HT1080 (cell line): ENCODE measurements around the gene PIWIL4. TPM values are rescaled to one million over a fixed set of nuclear protein-coding genes. Genes with fewer than 3 reads are reported as not detected.
A peak's percentile ranks its signal among the peaks of the same experiment; 100 is the strongest.

Source experiments
- DNase-seq: peaks from one replicate; pipeline ENCODE4 v3.0.0-alpha.2; 2015; ENCODE audit warnings: low read depth
- polyA plus RNA-seq, 2 experiments: library from polyadenylated mRNA; depleted of rRNA; stranded (reverse); fragments of >200 nt; gene quantifications; 2 replicates each; pipeline ENCODE4 v1.2.3, GENCODE V29; 2015
- total RNA-seq: library from RNA; depleted of rRNA; stranded (reverse); fragments of >200 nt; shearing (Covaris generic); gene quantifications from 2 replicates; pipeline ENCODE4 v1.2.3, GENCODE V29; 2014; rRNA removed

The PIWIL4 gene
- total RNA-seq = 0.03 and 0.43 TPM in 2 replicates
- 0.12 TPM in 1 of 2 replicates, not detected in the other for polyA plus RNA-seq (2015; cell fraction: cytosol; rRNA removed)
- 0.86 and 1.6 TPM in 2 replicates for polyA plus RNA-seq (2015; cell fraction: nucleus; rRNA removed)

DNA sequence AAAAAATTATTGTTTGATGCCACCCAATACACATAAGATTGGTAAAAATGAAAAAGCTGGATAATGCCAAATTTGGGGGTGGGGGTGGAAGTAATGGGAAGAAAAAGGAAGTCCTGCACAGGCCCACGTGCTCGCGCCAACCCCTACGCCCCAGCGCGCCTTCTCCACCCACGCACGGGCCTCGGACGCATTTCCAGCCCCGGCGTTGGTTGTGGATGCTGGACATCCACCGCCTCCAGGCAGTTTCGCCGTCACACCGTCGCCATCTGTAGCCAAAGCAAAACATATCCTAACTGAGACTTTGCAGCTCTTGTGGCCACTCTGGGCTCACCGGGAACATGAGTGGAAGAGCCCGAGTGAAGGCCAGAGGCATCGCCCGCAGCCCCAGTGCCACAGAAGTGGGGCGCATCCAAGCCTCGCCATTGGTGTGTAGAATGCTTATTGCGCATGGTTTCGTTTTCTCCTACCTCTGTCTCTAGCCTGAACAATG, at the start of gene PIWIL4:
Gene PIWIL4 (plus strand): TSS at position 188 of the 490 bp plus-strand sequence. CDS start 151 bp downstream, at position 339.
- no peak for DNase-seq

DNA sequence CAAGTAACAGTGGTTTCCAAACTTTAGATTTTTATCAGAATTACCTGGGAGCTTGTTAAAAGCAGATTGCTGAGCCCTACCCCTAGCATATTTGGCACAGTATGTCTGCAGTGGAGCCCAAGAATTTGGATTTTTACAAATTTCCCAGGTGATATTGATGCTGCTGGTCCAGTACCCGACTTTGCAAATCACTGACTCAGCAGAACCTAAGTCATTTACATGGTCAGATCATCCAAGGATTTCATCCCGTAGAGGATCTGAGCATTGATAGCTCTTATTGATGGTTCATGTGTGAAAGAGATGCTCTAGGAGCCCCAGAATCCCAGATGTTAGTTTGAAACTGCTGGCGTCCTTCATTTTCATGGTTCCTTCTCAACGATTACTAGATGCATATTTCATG, 48.9 kb upstream of the PIWIL4 start:
- DNase-seq = no peak

- no peak for DNase-seq
Observed at GRCh38 chr11:94519478-94520084, 47.6 kb upstream of the PIWIL4 start.

- no peak for DNase-seq
Observed at GRCh38 chr11:94521684-94522083, 45.5 kb upstream of the PIWIL4 start.

- DNase-seq = no peak
Observed at GRCh38 chr11:94524341-94524740, 42.8 kb upstream of the PIWIL4 start.

DNA sequence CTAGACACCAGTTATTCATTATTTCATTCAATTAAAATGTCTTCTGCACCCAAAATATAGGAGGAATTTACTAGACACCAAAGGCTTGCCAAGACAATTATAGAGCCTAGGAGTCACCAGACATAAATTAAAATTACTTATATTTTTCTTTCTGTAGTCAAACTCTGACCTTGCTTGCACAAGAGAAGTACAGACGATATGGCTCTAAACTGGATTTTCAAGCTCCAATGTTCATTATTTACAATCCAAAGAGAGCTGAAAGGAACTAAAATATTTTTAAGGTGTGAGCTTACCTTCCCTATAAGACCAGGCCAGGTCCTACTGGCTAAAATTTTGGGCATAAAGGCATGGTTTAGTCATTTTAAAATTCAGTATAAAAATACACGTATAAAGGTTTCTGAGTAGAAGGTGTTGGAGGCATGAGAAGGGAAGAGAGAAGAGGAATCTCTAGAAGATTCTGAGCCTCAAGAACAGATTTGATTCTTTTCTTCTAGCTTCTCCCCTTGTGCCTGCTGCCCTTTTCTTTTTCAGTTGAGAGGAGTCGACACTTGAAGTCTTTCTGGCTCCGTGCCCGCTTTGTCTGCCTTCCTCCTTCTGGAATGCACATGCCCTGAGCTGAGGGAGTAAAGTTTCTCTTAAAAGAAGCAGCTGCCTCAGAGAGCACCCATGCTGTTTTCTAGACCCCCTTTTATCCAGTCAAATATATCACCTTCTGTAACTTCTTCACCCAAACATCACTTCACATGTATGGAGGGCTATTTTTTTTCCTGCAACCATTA, 41.4 kb upstream of the PIWIL4 start:
- DNase-seq = peak; percentile 48

DNA sequence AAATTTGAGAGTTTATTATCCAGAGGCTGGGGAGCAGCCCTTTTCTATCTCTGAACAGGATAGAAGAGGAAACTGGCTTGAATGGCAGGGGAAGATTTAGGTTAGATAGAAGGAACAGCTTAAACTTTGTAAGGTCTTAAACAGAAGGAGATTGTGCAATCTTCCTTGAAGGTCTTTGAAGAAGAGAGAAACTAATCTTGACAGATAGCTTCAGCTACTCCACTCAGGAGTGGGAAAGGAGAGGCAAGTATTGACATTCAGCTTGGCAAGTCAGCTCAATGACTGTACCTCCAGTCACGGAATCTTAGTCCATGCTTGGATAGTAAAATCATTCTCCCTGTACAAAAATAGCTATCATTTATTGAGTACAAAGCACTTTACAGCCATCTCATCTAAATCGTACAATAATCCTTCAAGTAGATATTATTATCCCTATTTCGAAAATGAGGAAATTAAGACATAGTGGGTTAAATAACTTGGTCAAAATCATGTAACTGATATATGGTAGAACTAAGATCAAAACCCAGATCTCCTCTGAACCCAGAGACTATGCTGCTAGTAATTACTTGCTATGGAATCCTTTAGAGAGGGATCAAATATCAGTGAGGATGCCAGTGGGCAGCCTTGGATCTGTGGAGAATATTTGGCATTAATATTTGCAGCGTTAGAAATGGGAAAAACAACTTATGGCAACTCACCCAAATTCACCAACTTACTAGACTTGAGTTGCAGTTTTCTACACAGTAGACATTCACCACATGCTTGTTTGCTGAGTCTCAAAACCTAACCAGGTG, 40.3 kb upstream of the PIWIL4 start:
- no peak for DNase-seq

GRCh38 chr11:94528551-94528950, 38.6 kb upstream of the PIWIL4 start:
- peak; percentile 30 for DNase-seq

GRCh38 chr11:94532211-94532610, 35.0 kb upstream of the PIWIL4 start:
- DNase-seq = no peak

DNA sequence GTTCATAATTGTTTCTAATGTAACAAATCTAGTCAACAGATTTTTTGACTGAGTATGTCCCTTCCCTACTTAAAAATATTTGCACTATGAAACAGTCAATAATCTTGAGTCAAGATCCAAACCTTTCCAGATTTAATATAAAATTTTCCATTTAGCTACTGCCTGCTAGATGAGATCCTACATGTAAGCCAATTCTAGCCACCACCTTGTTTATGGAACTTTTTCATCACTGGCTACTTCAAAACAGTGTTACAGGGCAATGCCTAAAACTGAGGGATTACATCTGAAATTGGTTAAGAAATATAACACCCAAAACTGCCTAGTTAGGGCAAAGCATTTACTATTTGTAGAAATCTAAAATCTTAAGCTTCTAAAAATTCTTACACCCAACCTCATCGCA, 34.0 kb upstream of the PIWIL4 start:
- DNase-seq = no peak

GRCh38 chr11:94533696-94534630, 33.2 kb upstream of the PIWIL4 start:
- DNase-seq = no peak

- DNase-seq = no peak
Observed at GRCh38 chr11:94536386-94536785, 30.8 kb upstream of the PIWIL4 start.

GRCh38 chr11:94537031-94537600, 30.1 kb upstream of the PIWIL4 start:
- DNase-seq = no peak

- DNase-seq = no peak
Observed at GRCh38 chr11:94539420-94539819, 27.7 kb upstream of the PIWIL4 start.

GRCh38 chr11:94543695-94544645, 23.2 kb upstream of the PIWIL4 start, which contains the start of gene FUT4:
Gene FUT4 (plus strand): TSS chr11:94543921. CDS start chr11:94544134, 213 bp downstream.
- peak; percentile 77 for DNase-seq

GRCh38 chr11:94544646-94545263, 22.4 kb upstream of the PIWIL4 start:
- DNase-seq = no peak

- no peak for DNase-seq
Observed at GRCh38 chr11:94545264-94546161, 21.7 kb upstream of the PIWIL4 start.

DNA sequence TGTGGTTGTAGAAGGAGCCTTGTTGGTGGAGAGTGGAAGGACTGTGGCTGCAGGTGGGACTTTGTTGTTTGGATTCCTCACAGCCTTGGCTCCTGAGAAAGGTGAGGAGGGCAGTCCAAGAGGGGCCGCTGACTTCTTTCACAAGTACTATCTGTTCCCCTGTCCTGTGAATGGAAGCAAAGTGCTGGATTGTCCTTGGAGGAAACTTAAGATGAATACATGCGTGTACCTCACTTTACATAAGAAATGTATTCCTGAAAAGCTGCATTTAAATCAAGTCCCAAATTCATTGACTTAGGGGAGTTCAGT, 21.1 kb upstream of the PIWIL4 start:
- DNase-seq = no peak
